GM12801 (cell line): Measurements from ENCODE around the gene PPP2R5C.

Experiments
- CTCF ChIP-seq: IDR thresholded peaks from one replicate; pipeline ENCODE4 v1.5.1; 2011; ENCODE audit warnings: control low read depth; ENCODE audit not compliant: insufficient read length; ENCODE audit errors: extremely low read depth

Gene PPP2R5C

DNA sequence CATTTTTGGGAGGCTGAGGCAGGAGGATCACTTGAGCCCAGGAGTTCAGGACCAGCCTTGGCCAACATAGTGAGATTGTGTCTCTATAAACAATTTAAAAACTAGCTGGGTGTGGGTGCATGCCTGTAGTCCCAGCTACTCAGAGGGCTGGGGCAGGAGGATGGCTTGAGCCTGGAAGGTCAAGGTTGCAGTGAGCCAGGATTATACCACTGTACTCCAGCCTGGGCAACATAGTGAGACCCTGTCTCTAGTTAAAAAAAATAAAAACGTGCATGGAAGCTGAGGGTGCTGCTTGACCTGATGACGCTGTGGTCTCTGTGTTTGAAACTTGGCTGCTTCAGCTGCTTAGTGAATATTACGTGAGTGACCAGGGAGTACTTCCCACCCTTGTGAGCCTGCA lies 89.7 kb downstream of the PPP2R5C start:
- no peak for TF ChIP-seq CTCF

GRCh38 chr14:101851736-101852405 lies 90.4 kb downstream of the PPP2R5C start:
- TF ChIP-seq CTCF, result no peak

DNA sequence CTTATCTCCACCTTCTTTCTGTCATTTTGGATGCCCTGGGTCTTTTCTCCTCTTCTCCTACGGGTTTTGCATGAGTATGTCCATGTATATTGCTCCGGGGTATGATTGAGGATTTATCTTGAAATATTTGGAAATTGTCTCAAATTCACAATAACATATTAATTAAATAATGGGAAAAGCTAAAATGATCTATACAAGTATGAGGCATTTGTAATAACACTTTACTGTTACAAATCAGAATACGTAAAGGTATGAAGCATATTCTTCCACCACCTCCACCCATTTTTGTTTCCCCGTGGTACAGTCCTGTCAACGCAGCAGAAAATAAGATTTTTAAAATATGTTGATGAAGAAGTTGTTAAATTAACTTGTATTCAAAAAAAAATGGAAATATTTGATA lies 91.3 kb downstream of the PPP2R5C start:
- no peak for TF ChIP-seq CTCF

GRCh38 chr14:101853455-101854018 lies 92.0 kb downstream of the PPP2R5C start:
- no peak for TF ChIP-seq CTCF

GRCh38 chr14:101854366-101854765 lies 92.9 kb downstream of the PPP2R5C start:
- TF ChIP-seq CTCF, result no peak

- TF ChIP-seq CTCF, result no peak
Measured at GRCh38 chr14:101855958-101856357, 94.4 kb downstream of the PPP2R5C start.

DNA sequence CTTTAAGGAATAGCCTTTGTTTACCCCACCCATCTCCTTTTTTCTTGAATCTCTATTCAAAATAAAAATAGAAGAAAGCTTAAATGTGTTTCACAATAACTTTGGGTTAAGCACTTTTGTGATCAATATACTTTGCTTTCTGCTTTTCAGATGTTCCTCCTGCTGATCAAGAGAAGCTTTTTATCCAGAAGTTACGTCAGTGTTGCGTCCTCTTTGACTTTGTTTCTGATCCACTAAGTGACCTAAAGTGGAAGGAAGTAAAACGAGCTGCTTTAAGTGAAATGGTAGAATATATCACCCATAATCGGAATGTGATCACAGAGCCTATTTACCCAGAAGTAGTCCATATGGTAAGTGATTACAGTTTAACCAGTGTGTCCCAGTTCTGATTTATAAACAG lies 95.0 kb downstream of the PPP2R5C start:
- no peak for TF ChIP-seq CTCF
